Smooth muscle cell of the pulmonary artery (primary cell): ENCODE results near the gene ATAD3A. TPM values are rescaled to one million over a fixed set of nuclear protein-coding genes. Genes with fewer than 3 reads are reported as not detected.

Source experiments
- total RNA-seq: library from RNA; depleted of rRNA; stranded (reverse); fragments of >200 nt; gene quantifications from 2 replicates; pipeline ENCODE4 v1.2.3, GENCODE V29; 2014

Gene ATAD3A
- total RNA-seq = 21.6 and 36.7 TPM in 2 replicates

DNA sequence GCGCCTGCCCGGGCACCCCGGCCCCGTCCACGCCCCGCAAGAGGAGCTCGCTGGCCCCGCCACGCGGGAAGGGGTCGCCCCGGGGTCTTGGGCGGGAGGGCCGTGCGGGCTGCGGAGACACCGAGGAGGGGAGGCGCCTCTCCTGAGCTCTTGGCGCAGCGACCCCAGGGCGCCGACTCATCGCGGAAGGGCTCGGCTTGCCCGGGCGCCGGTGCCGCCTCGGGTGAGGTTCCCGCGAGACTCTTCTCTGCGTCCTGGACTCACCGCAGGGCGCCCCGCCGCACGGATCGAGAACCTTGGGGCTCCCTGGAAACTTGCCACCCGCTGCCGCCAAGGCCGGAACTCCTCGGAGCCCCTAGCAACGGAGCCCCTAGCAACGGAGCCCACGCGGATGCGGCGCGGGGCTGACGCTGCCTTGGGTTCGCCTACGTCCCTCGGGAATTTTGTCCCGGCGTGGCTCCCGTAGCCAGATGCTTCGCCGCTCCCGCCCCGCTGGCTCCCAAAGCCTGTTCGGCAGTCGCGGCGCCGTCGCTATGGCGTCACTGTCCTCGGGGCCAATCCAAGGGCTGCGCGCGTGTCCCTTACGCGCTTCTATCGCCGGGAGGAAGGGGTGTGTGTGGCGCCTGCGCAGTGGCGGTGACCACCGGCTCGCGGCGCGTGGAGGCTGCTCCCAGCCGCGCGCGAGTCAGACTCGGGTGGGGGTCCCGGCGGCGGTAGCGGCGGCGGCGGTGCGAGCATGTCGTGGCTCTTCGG is at the start of gene ATAD3A:
Gene ATAD3A (plus strand): TSS at position 630 of the 753 bp plus-strand sequence. CDS start 107 bp downstream, at position 737.

DNA sequence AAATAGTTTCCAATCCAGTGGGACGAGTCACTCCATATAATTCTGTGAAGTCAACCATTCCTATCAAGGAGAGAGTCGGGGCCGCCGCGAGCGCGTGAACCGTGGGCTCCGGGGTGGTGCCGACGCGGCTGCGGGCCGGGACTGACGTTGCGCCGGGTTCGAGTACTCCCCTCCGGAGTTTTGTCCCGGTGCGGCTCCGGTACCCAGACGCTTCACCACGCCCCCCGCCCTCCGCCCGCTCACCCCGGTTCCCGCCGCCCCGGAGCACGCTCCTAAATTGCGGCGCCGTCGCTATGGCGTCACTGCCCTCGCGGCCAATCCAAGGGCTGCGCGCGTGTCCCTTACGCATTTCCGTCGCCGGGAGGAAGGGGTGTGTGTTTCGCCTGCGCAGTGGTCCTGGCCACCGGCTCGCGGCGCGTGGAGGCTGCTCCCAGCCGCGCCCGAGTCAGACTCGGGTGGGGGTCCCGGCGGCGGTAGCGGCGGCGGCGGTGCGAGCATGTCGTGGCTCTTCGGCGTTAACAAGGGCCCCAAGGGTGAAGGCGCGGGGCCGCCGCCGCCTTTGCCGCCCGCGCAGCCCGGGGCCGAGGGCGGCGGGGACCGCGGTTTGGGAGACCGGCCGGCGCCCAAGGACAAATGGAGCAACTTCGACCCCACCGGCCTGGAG is 40.4 kb upstream of the ATAD3A start, which contains the start of gene ATAD3B:
Gene ATAD3B (plus strand): TSS at position 377 of the 664 bp plus-strand sequence. CDS start 120 bp downstream, at position 497.

DNA sequence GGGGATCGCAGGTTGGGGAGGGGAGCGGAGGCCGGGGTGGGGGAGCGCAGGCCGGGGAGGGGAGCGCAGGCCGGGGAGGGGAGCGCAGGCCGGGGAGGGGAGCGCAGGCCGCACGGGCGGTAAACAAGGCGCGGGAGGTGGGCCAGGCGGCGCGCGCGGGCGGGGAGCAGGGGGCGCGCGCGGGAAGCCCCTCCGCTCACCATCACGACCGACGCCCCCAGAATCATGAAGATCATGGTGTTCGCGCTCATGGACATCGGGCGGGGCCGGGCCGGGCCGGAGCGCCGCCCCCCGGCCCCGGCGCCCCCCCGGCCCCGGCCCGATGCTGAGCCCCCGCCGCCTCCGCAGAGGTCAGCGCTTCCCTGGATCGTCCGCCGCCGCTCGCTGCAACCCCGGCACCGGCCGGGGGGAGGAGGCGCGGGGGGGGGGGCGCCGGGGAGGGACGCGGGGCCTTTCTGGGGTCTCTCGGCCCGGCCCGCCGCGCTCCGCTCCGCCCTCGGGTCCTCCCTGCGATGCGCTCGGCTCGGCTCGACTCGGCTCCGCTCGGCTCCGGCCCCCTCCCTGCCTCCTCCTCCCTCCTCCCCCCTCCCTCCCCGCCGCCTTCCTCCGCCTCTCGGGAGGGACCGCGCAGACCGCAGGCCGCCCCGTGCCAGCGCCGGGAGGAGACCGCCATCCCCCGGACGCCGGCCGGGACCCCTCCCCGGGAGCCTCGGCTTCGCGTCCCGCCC is 28.3 kb downstream of the ATAD3A start, which contains the start of gene TMEM240:
Gene TMEM240 (minus strand): TSS at position 535 of the 728 bp plus-strand sequence. CDS start 278 bp downstream, at position 257.

DNA sequence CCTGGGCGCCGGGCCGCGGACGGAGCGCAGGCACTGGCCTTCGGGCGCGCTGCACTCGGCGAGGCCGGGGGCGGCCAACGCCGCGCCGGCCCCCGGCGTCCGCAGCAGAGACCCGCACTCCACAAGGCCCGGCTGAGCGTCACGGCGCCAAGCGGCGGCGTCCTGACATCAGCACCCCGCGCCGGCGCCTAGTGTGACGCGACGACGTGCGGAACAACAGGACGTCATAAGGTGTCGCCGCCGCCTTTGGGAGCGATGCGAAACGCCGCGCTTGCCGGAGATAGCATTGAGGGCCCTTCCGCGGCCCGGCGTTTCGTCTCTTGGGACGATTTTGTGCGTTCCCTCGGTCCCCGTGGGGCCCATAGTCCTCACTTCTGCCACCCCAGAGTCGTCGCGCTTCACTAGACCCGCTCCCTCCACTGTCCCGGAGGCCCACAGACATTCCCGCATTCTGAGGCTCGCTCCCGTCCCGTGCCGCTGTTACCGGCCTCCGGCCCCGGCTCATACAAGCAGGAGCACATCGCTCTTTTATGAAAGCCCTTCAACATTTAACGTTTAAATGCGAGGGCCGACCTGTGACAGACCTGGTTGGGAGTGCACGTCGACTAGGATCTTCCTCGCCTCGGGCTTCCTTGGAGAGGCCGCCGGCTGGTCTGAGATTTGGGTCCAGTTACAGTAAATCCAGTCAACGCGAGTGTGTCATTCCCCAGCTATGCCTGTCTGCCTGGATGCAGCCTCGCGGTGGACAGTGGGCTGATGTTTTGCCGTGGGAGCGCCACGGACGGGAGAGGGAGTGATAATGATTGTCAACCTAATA is 63.0 kb downstream of the ATAD3A start, which contains the start of gene SSU72:
Gene SSU72 (minus strand): TSS at position 143 of the 817 bp plus-strand sequence. CDS start 306 bp downstream, outside the sequence.

Other genes starting within 250 kb of the ATAD3A start
- 37.5 and 37.7 TPM in 2 replicates for gene UBE2J2, start 238.3 kb upstream of the ATAD3A start, total RNA-seq
- gene SCNN1D, start 231.7 kb upstream of the ATAD3A start, total RNA-seq = 1.2 and 2.0 TPM in 2 replicates
- gene ACAP3, start 204.2 kb upstream of the ATAD3A start, total RNA-seq = 37.3 and 39.8 TPM in 2 replicates
- gene PUSL1, start 203.6 kb upstream of the ATAD3A start, total RNA-seq = 13.4 and 15.7 TPM in 2 replicates
- 50.6 and 66.8 TPM in 2 replicates for gene INTS11, start 187.5 kb upstream of the ATAD3A start, total RNA-seq
- gene CPTP, start 187.4 kb upstream of the ATAD3A start, total RNA-seq = 14.2 and 14.7 TPM in 2 replicates
- gene TAS1R3, start 180.9 kb upstream of the ATAD3A start, total RNA-seq = 0.23 and 0.26 TPM in 2 replicates
- gene DVL1, start 162.7 kb upstream of the ATAD3A start, total RNA-seq = 85.9 and 151 TPM in 2 replicates
- 247 and 264 TPM in 2 replicates for gene MXRA8, start 153.6 kb upstream of the ATAD3A start, total RNA-seq
- gene AURKAIP1, start 137.0 kb upstream of the ATAD3A start, total RNA-seq = 55.5 and 57.1 TPM in 2 replicates
- gene CCNL2, start 112.8 kb upstream of the ATAD3A start, total RNA-seq = 125 and 214 TPM in 2 replicates
- 66.3 and 70.6 TPM in 2 replicates for gene MRPL20, start 104.9 kb upstream of the ATAD3A start, total RNA-seq
- gene ANKRD65, start 90.9 kb upstream of the ATAD3A start, total RNA-seq = 0.17 and 0.39 TPM in 2 replicates
- gene VWA1, start 76.5 kb upstream of the ATAD3A start, total RNA-seq = 8.8 and 9.8 TPM in 2 replicates
- 0.40 TPM in 1 of 2 replicates, not detected in the other for gene ATAD3C, start 62.5 kb upstream of the ATAD3A start, total RNA-seq
- 5.7 and 21.3 TPM in 2 replicates for gene ATAD3B, start 40.4 kb upstream of the ATAD3A start, total RNA-seq
- gene TMEM240, start 28.5 kb downstream of the ATAD3A start, total RNA-seq = 4.0 and 4.6 TPM in 2 replicates
- gene SSU72, start 62.7 kb downstream of the ATAD3A start, total RNA-seq = 65.1 and 76.9 TPM in 2 replicates
- 3.6 and 8.2 TPM in 2 replicates for gene FNDC10, start 88.0 kb downstream of the ATAD3A start, total RNA-seq
- 80.4 and 99.3 TPM in 2 replicates for gene MIB2, start 103.3 kb downstream of the ATAD3A start, total RNA-seq
- 3.8 and 8.2 TPM in 2 replicates for gene MMP23B, start 120.0 kb downstream of the ATAD3A start, total RNA-seq
- gene CDK11B, start 146.8 kb downstream of the ATAD3A start, total RNA-seq = 8.6 and 10.7 TPM in 2 replicates
- 39.8 and 45.2 TPM in 2 replicates for gene SLC35E2B, start 180.6 kb downstream of the ATAD3A start, total RNA-seq
- 5.9 and 11.8 TPM in 2 replicates for gene CDK11A, start 212.2 kb downstream of the ATAD3A start, total RNA-seq